Measurements from ENCODE around the gene DDX31.
A peak's percentile ranks its signal among the peaks of the same experiment; 100 is the strongest.

The DDX31 gene

GRCh38 chr9:132552041-132552440 lies 117.7 kb downstream of the DDX31 start:
- TF ChIP-seq, protein P1, sequence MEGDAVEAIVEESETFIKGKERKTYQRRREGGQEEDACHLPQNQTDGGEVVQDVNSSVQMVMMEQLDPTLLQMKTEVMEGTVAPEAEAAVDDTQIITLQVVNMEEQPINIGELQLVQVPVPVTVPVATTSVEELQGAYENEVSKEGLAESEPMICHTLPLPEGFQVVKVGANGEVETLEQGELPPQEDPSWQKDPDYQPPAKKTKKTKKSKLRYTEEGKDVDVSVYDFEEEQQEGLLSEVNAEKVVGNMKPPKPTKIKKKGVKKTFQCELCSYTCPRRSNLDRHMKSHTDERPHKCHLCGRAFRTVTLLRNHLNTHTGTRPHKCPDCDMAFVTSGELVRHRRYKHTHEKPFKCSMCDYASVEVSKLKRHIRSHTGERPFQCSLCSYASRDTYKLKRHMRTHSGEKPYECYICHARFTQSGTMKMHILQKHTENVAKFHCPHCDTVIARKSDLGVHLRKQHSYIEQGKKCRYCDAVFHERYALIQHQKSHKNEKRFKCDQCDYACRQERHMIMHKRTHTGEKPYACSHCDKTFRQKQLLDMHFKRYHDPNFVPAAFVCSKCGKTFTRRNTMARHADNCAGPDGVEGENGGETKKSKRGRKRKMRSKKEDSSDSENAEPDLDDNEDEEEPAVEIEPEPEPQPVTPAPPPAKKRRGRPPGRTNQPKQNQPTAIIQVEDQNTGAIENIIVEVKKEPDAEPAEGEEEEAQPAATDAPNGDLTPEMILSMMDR (conservative IDR thresholded peaks at IDR 0.05; ENCODE audit: low read depth, low read length): no peak
- no peak for DNase-seq (ENCODE audit: low read depth)
- no peak overlapping the region for H3K4me3 ChIP-seq (ENCODE audit: low read depth, low read length)

GRCh38 chr9:132551556-132551955 lies 118.2 kb downstream of the DDX31 start:
- H3K4me3 ChIP-seq (ENCODE audit: low read depth, low read length): no peak overlapping the region
- DNase-seq (ENCODE audit: low read depth): no peak
- TF ChIP-seq, protein P1 (conservative IDR thresholded peaks at IDR 0.05; ENCODE audit: low read depth, low read length): no peak

- H3K4me3 ChIP-seq (ENCODE audit: low read depth, low read length): no peak overlapping the region
- TF ChIP-seq, protein P1 (conservative IDR thresholded peaks at IDR 0.05; ENCODE audit: low read depth, low read length): no peak
- DNase-seq (ENCODE audit: low read depth): peak; percentile 11
Measured at GRCh38 chr9:132548751-132549640, 120.8 kb downstream of the DDX31 start.

GRCh38 chr9:132547976-132548730 lies 121.6 kb downstream of the DDX31 start:
- TF ChIP-seq, protein P1 (conservative IDR thresholded peaks at IDR 0.05; ENCODE audit: low read depth, low read length): no peak
- H3K4me3 ChIP-seq (ENCODE audit: low read depth, low read length): no peak overlapping the region

GRCh38 chr9:132547436-132547835 lies 122.3 kb downstream of the DDX31 start:
- TF ChIP-seq, protein P1 (conservative IDR thresholded peaks at IDR 0.05; ENCODE audit: low read depth, low read length): no peak
- no peak for DNase-seq (ENCODE audit: low read depth)

More at GRCh38 chr9:132547976-132548730, 121.6 kb downstream of the DDX31 start:
- DNase-seq (ENCODE audit: low read depth): peak; percentile 9

GRCh38 chr9:132547052-132547431 lies 122.7 kb downstream of the DDX31 start:
- H3K4me3 ChIP-seq (ENCODE audit: low read depth, low read length): no peak overlapping the region
- no peak for DNase-seq (ENCODE audit: low read depth)
- TF ChIP-seq, protein P1 (conservative IDR thresholded peaks at IDR 0.05; ENCODE audit: low read depth, low read length): no peak

More at GRCh38 chr9:132547436-132547835, 122.3 kb downstream of the DDX31 start:
- no peak overlapping the region for H3K4me3 ChIP-seq (ENCODE audit: low read depth, low read length)

All from choroid plexus epithelial cell (primary cell).